Measurements from ENCODE around the gene CHTF8.

CHTF8 gene

DNA sequence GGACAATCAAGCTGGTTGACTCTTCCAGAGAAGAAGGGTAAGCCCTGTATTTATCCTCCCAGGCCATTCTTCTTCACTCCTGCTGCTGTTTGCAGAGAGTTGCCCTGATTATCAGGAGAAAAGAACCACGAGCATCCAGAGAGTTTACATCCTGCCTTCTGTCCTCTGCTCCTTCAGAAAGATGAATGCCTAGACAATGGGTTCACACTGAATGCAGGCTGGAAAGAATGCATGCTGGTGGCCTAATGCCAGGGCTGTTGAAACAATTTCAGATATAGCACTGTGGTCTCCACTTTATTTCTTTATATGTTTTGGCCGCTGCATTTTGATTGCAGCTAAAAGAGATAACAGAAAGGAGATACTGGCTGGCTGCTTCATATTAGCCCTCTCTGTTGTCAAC, 48.1 kb downstream of the CHTF8 start:
- DNase-seq: no peak

DNA sequence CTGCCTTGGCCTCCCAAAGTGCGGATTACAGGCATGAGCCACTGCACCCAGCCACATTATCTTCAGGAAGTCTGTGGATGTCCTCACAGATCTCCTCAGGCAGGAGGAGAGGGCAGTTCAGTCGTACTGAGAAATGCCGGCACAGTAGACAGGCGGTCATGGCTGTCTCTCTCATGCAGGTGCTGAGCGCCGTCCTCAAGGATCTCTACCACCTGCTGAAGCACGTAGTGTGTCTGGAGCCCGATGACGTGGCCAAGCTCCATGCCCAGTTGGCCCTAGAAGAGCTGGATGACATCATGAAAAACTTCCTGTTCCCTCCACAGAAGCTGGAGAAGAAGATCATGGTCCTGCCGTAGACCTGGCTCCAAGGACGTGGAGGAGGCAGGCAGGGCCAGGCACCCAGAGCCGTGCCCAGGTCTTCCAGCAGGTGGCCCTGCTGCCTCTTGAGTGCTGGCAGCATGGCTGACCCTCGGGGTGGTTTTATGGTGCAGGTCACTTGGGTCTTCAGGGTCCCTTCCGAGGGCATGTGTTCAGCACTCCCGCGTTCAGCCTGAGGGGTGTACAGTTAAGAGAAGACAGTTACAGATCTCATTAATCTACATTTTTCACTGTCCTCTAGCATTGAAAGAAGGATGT, 49.0 kb downstream of the CHTF8 start:
- DNase-seq: no peak

DNA sequence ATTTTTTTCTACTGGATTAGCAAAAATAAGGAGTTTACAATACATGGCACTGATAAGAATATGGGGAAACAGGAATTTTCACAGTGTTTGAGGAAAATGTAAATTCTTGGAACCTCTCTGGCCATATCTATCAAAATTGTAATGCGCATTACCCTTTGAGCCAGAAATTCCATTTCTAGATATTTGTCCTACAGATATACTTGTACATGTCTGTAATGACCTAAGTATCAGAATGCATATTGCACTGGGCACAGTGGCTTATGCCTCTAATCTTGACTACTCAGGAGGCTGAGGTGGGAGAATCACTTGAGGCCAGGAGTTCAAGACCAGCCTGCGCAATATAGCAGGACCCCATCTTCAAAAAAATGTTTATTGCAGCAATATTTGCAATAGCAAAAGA, 52.7 kb downstream of the CHTF8 start:
- no peak for DNase-seq

DNA sequence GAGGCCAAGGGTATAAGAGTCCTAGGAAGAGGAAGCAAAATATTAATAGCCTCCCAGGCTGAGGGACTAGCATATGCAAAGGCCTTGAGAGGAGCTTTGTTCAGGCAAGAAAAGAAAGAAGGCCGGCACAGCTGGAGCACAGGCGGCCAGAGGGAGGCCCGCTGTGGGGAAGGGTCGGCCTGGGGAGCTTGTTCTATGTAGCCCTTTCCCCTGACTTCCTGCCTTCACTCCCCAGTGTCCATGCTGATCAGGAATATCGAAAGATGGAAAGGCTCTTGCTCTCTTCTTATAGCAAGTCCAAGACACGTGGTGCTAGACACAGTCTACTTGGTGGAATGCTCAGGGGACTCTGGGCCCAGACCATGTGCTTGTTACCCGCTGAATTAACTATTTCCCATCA, 54.3 kb downstream of the CHTF8 start:
- no peak for DNase-seq

DNA sequence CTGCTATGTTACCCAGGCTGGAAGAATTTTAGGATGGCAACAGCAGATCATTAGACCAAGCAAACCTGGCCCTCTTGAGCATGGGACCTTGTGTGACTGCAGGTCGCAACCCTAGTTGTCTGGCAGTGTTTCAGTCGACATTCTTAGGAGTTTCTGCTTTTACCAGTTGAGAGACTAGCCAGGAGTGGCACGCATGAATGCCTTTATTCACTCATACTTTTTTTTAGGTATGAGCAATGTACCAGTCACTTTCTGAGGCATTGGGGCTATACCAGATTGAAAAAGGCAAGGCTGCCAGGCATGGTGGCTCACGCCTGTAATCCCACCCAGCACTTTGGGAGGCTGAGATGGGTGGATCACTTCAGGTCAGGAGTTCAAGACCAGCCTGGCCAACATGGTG, 55.1 kb downstream of the CHTF8 start:
- DNase-seq: no peak

DNA sequence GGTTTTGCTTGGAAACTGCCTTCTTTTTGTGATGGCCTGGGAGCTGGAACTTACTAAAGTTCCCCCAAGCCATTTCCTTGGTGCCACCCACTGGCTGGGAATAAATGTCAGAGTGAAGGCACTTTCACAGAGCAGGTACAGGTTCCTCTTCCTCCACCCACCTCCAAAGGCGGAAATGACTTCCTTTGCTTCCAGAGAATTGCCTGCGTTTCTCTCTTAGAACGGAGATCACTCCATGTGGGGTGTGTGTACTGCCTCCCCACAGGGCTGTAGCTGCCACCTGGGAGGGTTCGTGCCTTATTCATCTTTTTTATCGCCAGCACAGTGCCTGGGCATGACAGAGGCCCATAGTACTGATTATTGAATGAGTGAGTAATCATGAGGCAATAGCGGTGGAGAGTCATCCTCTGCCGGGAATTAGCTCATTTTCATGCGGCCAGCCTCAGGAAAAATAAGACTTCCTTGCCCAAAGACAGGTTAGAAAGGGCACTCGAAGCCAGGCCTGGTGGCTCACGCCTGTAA, 59.1 kb downstream of the CHTF8 start:
- no peak for DNase-seq

DNA sequence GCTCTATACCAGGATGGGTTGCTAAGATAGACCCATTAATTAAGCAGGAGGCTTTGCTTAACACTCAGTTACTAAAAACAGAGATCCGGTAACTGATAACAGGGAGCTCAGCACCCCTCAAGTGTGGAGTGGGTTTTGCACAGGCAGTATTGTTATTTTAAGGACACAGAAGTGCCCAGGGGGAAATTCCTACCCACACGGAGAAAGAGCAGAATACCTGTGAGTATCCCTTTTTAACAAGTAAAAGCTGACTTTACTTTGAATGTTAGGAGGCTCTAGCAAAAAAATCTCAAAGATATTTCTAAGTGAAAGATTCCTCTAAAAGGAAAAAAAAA, 59.8 kb downstream of the CHTF8 start:
- DNase-seq: no peak

DNA sequence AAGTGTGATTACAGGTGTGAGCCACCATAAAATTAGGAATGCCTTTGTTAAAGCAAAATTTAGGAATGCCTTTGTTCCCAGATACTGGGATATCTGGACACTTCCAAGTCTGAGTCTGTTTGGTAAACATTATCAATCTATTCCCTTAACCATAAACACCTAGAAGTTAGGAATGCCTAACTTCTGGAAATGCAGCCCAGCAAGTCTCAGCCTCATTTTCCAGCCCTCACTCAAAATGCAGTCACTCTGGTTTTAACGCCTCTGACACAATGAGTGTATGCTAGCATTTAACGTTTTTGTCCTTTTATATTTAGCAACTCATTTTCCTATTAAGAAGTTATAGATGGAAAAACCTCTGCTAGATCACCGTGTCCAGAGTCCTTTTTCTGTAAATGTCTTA, 61.4 kb downstream of the CHTF8 start:
- no peak for DNase-seq

DNA sequence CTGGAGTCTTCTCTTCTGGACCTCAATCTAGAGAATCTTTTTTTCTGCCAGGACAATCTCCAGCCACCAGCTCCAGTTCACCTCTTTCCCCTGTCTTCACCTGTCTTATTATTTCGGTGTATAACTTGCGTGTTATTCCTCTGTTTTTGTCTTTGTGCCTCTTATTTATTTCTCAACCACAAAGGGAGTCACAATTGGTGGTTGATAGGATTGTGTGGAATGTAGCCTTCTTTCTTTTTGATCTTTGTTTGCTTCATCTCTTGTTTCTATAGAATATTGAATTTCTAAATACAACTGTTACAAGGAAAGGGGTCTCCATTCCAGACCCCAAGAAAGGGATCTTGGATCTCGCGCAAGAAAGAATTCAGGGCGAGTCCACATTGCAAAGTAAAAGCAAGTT, 62.9 kb downstream of the CHTF8 start:
- no peak for DNase-seq

Measured in NK-92 treated with Interleukin-12 subunit alpha and Interleukin-12 subunit beta, amount 100 ng/mL, for 24 hours (cell line).